Superior temporal gyrus (tissue), 1 donor: ENCODE data around the gene APBA2.
A peak's percentile ranks its signal among the peaks of the same experiment; 100 is the strongest.

Source experiments
- DNase-seq: peaks from one replicate; pipeline ENCODE4 v3.0.0-alpha.2; 2016; ENCODE audit errors: extremely low spot score

The APBA2 gene

DNA sequence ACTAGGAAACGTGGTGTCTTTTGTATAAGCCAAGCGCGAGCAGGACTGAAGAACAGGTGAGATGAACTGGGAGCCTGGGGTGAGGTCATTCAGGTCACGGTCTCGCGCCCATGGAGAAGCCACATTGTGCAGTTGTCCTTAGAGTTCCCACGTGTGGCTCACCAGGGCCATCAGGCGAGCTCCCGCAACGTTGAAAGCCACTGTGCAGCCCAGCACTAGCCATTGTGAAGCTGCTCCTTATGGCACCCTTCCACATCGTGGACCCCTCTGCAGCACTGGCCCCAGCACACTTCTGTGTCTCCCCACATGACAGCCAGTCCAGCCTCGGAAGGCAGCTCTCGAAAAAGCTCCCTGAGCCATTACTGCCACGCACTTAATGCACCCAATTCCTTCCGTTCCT is 7.6 kb upstream of the APBA2 start:
- DNase-seq: no peak

DNA sequence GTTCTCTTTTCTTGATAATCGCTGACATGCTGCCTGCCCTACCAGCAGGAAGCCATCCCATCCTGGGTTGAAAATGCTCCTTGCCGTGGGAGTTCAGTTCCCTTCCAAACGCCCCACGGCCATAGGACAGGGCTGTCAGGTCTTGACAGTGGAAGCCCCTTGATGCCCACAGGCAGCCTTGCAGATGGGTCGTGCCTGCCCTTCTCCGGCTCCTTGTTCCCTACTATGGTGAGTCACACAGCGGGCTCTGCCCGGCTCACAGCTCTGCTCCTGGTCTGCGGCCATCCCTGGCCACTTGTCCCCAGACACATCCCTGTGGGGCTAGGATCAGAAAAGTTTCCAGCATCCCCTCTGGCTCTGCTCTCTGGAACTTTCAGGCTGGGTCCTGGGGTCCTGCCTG is 6.2 kb upstream of the APBA2 start:
- no peak for DNase-seq

DNA sequence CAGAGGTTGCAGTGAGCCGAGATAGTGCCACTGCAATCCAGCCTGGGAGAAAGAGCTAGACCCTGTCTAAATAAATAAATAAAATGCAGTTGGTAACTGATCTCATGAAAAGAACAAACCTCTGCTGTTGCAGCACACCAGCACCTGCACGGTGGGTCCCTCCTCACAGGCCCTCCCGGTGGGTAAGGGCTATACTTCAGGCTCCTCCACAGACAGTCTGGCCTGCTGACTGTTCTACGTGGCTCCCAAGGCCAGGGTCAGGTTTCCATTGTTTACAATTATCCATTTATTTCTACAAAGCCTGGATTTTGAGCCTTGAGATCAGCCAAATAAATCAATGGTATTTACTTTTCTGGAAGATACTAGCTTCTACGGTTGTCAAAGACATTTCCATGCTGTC is 5.1 kb upstream of the APBA2 start:
- no peak for DNase-seq

GRCh38 chr15:28881170-28881569 is 4.6 kb upstream of the APBA2 start:
- DNase-seq: no peak

DNA sequence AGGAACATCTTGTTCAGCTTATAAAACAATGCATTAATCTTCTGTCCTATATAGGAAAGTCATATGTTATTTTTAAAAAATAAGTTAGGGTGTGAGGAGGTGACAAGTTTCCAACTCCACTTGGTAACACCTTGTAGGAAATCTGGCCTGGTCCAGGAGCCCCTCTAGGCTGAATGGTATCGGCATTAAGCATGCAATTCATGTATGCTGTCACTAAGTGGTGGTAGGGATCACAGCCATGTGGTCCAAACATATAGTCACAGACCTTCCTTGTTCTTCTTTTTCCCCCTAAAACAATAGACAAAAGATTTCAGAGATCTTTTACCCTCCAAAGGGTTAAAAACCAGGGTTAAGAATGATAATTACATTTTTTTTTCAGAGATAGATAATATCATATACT is 4.2 kb upstream of the APBA2 start:
- no peak for DNase-seq

- peak; percentile 8 for DNase-seq
Measured at GRCh38 chr15:28884151-28884940, 1.4 kb upstream of the APBA2 start.

DNA sequence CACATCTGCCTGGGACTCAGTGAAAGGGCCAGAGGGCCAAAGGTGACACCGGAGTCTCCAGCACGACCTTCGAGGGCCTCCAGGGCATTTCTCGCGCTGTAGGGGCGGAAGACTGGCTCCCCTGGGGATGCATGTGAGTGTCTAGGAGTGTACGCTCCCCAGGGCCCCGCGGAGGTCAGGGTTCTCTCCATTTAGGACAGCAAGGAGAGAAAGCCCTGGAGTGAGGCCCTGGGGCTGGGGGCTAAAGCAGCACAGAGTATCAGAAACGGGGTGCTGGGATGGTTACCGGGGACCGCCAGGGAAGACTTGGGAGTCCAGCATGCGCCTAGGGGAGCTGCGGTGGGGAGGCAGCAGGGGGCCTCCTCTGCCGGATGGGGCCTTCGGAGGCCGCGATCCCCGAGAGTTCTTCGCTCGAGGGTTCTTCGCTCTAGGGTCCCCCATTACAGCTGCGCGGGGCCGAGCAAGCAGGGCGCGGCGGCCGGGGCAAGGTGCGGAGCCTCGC is 595 bp upstream of the APBA2 start:
- DNase-seq: peak; percentile 7

- peak; percentile 17 for DNase-seq
Measured at GRCh38 chr15:28886431-28887338, 911 bp downstream of the APBA2 start.

DNA sequence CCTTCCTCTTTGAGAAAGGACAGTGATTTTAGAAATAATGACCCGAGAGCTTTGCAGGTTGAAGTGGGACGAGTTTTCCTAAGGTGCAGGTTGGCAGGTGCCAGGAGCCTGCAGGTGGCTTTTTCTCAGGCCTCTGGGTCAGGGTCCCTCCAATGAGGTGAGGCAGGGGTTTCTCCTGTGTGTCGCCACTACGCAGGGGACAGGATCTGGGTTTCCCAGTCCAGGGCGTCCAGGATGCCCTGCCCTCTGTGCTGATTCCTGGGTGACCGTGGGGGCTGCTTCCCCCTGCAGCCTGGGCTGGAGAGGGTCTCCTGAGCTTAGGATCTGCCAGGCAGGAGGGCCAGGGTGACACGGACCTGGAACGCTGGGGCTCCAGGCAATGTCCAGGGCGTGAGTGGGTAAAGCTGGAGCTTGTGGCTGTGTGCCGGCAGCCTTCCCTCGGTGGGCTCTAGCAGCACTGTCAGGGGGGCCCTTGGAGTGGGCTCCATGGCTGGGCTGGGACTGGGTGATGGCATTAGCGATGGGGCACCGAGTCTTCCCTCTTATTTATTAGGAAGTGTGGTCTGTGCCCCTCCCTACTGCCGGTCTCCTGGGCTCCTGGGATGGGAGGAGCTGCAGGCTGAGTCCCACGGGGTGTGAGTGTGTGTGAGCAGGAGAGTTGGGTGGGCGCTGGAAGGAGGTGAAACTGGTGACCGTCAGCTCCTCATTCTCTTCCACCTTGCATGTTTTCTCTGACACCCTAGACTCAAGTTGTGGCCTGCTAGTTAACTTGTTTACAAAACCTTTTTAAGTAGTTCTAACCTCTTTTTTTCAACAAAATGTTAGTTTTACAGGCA is 1.8 kb downstream of the APBA2 start:
- DNase-seq: peak; percentile 13

DNA sequence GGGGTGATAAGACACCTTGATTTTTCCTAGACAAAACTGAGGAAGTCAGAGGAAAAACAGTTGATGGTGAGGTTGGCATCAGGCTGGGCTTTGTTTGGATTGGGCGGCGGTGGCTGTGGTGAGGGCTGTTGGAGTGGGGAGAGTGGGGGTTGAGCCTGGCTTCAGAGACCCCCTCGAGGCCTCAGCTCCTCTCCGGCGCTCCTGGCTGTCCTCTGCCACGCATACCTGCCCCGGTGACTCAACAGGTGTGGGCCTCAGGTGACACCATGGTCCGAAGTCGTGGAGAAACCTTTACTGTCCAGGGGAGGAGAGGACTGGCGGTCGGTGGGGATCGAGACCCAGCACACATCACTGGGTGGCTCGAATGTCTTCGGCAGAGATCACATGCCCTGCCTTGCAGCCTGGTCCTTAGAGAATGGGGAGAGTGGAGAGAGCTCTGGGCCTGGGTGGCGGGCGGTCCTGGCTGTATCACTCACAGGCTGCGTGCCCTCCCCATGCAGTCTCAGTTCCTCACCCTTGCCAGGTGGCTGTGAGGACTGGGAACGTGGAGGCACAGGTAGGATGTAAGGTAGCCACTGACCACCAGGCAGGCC is 2.6 kb downstream of the APBA2 start:
- DNase-seq: peak; percentile 6

- peak; percentile 35 for DNase-seq
Measured at GRCh38 chr15:28888900-28889299, 3.1 kb downstream of the APBA2 start.

DNA sequence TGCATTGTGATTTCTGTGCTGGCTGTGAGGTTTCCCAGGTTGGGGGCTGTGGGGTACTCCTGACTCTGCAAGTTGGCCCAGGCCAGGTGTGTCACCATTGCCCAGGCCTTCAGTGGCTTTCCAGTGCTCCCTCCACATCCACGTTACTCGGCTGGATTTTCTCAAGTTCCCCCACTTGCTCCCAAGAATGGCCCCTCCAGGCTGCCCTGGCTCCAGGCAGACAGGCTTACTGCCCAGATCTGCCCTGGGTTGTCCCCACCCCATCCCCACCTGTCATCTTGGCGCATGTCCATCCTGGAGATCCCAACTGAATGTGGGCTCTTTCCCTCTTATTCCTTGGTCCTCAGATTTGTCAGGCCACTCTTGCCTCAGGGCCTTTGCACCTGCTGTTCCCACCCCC is 3.6 kb downstream of the APBA2 start:
- DNase-seq: no peak

- DNase-seq: peak; percentile 17
Measured at GRCh38 chr15:28889871-28890270, 4.1 kb downstream of the APBA2 start.

DNA sequence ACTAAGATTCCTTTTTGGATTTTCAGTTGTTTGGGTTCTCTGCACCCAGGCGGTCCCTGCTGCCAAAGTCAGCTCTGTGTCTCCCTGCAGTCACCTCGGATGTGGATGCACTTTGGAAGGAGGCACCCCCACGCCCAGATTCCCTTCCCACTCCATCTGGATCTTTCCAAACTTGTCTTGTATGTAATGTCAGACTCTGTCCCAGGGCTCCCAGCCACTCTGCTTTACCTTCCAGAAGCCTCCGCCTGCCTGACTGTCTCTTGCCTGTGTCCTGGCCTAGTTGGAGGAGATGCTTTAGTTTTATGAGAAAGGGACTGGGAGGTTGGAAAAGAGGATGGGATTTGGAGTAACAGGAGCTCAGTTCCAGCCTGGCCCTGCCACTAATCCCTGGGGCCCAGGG is 4.5 kb downstream of the APBA2 start:
- DNase-seq: peak; percentile 8

DNA sequence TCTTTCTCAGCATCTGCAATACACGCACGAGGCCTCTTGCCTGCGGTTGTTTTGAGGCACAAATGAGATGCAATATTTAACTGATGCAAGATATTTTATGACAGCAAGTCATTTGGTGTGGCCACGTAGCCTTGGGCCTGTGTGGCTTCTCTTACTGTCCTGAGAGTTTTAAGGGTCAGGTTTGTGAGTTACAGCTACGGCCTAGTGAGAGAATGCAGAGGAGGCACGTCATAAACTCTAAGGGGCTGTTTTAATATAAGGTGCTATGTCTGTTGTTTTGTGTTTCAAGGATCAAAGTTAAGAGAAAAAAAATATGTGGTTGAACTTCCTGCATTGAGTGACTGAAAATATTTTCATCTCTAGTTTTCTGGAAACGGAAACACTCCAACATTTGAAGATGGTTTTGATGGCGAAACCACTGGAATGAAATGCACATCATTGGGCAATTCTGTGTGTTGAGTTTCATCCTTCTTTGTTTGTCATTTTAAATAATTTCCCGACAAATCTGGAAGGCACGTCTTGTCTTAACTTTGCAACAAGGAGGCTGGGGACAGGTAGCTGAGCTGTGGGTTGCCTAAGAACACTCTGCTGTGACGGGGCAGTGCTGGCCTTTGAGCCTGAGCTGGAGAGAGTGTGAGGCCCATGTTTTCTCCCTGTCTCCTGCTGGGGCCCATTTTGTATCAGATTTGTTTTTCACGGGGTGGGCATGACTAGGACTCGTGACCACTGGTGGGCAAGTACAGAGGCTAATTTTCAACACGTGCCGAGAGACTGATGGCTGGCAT is 5.1 kb downstream of the APBA2 start:
- DNase-seq: peak; percentile 6

DNA sequence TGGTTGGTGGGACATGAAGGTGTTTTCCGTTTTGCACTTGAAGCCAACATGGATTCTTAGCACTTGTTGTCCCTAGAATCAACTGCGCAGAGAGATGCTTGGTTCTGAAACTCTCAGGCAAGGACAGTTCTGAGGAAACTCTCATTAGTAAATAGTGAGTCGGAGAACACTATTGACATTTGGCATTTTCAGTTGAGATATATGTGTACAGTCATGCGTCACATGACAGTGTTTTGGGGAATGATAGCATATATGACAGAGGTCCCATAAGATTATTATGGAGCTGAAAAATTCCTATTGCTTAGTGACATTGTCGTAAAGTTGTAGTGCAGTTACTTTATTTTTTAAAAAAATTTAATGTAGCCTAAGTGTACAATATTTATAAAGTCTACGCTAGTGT is 5.8 kb downstream of the APBA2 start:
- no peak for DNase-seq

DNA sequence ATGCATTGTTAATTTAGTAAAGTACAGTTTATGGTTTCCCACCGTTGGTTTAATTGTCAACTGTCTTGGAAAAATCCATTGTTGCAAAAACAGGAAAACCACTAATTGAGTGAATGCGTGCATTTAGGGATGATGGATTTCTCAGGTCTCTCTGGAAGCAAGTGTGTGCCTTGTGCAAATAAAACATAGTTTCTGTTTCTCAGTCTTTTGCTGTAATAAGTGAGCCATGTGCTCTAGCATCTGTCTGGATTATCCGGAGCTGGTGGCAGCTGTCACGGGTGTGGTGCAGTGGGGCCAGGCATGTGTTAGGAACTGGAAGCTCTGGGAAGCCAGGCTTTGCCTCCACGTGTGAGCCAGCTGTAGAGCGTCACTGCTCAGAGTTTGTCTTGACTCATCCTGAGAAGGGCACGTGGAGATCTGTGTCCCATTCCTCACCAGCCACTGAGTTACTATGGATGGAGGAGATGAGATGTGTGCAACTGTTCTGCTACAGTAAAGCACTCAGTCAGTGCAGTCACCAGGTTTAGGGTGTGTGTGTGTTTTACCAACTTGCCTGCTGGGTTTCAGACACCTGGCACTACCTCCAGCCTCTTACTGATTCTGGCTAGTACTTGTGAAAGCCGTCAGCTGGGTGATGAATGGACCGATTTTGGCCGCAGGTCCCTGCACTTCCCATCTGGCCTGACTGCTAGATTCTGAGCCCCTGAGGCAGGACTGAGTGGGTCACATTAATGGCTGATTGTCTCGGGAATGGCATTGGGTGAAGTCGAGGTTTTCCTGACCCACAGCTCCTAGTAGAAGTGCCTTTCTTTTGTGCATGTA is 7.2 kb downstream of the APBA2 start:
- peak; percentile 33 for DNase-seq

DNA sequence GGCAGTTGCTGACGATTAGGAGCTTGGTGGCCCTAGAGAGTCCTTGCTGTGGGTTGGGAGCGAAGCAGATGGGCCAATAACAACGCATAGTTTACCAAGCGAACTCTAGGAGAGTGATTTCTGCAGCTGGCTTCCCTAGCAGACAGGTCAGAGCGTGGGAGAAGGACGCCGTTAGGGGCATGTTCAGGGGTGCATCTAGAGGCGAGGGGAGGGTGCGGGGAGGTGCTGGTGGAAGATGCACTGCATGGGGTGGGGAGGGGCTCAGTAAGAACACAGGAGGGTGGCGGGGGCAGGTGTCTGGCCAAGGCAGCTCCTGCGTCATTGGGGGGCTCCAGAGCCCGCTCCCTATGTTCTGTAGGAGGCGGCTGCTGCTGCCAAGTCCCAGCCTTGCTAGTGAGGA is 8.9 kb downstream of the APBA2 start:
- DNase-seq: no peak

GRCh38 chr15:28895146-28895545 is 9.4 kb downstream of the APBA2 start:
- no peak for DNase-seq

DNA sequence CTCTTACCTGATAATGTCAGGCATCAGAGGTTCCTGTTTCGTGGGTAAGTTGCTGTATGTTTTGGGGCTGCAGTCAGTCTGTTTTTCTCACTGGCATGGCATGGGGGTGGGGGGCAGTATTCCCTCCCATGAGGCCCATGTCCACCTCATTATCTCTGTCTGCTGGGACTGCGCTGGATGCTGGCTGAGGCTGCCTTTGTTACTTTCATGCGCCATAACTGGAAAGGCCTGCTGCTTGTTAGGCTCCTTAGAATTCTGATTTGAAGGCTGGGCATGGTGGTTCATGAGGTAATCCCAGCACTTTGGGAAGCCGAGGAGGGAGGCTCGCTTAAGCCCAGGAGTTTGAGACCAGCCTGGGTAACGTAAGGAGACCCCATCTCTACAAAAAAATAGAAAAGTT is 9.8 kb downstream of the APBA2 start:
- DNase-seq: no peak
